Neural crest cell (in vitro differentiated cells): ENCODE results near the gene NIM1K. TPM values are rescaled to one million over a fixed set of nuclear protein-coding genes. Genes with fewer than 3 reads are reported as not detected.

Experiments used
- DNase-seq: peaks from one replicate; pipeline ENCODE4 v3.0.0; 2021; ENCODE audit warnings: low read depth, mixed read lengths, low spot score
- H3K27ac Mint-ChIP-seq: one replicate; pipeline ENCODE4 v1.8.0; 2021; ENCODE audit warnings: mild to moderate bottlenecking, mixed read lengths; ENCODE audit not compliant: unreplicated experiment
- H3K27me3 Mint-ChIP-seq: 2 replicates; pipeline ENCODE4 v1.8.0; 2021; ENCODE audit warnings: low read depth, mild to moderate bottlenecking, mixed read lengths
- H3K36me3 Mint-ChIP-seq: 2 replicates; pipeline ENCODE4 v1.8.0; 2021; ENCODE audit warnings: low read depth, mild to moderate bottlenecking, mixed read lengths
- H3K4me1 Mint-ChIP-seq: 2 replicates; pipeline ENCODE4 v1.8.0; 2021; ENCODE audit warnings: mixed read lengths
- H3K4me3 Mint-ChIP-seq: one replicate; pipeline ENCODE4 v1.8.0; 2021; ENCODE audit warnings: mild to moderate bottlenecking, mixed read lengths
- H3K9me3 Mint-ChIP-seq: 2 replicates; pipeline ENCODE4 v1.8.0; 2021; ENCODE audit warnings: mixed read lengths
- CTCF ChIP-seq: fragments of 200-600 bp; sonication (generic); conservative IDR thresholded peaks from 2 replicates; pipeline ENCODE4 v1.5.0; 2021; ENCODE audit warnings: antibody characterized with exemption, mild to moderate bottlenecking
- long read RNA-seq: library from polyadenylated mRNA; unstranded; transcript quantifications from one replicate; pipeline ENCODE4 v2.0.0, GENCODE V29; 2020
- total RNA-seq: library from RNA; stranded (reverse); gene quantifications from 2 replicates; pipeline ENCODE4 v1.2.1, GENCODE V29; 2021

The NIM1K gene
- 0.23 and 0.30 TPM in 2 replicates for total RNA-seq
- long read RNA-seq = 0 reads

- no peak within 1 kb of the TSS for H3K27ac Mint-ChIP-seq
Observed at GRCh38 chr5:43191740-43192557, at the start of gene NIM1K. TSS of gene NIM1K (plus strand) at chr5:43192225. CDS start at chr5:43245776, 53,551 bp downstream.

GRCh38 chr5:43145071-43145470, 47.0 kb upstream of the NIM1K start:
- H3K27ac Mint-ChIP-seq = no peak overlapping the region
- peaks cover 11% of the 10 kb centered on the region for H3K36me3 Mint-ChIP-seq
- H3K27me3 Mint-ChIP-seq = no peaks in the 10 kb centered on the region
- H3K4me1 Mint-ChIP-seq = no peaks in the 10 kb centered on the region
- no peak for DNase-seq
- TF ChIP-seq CTCF = no peak
- H3K4me3 Mint-ChIP-seq = no peak overlapping the region
- no peaks in the 10 kb centered on the region for H3K9me3 Mint-ChIP-seq

More at GRCh38 chr5:43191740-43192557, at the start of gene NIM1K:
- H3K4me3 Mint-ChIP-seq = peak within 1 kb of the TSS; percentile 89
- H3K9me3 Mint-ChIP-seq = no peaks in the 10 kb centered on the region
- TF ChIP-seq CTCF = no peak
- peaks cover 2% of the 10 kb centered on the region for H3K36me3 Mint-ChIP-seq
- DNase-seq = peak; percentile 71
- H3K4me1 Mint-ChIP-seq = peaks cover 30% of the 10 kb centered on the region
- peaks cover 9% of the 10 kb centered on the region for H3K27me3 Mint-ChIP-seq

GRCh38 chr5:43146958-43147357, 45.1 kb upstream of the NIM1K start:
- no peak for TF ChIP-seq CTCF
- H3K36me3 Mint-ChIP-seq = peaks cover 11% of the 10 kb centered on the region
- no peaks in the 10 kb centered on the region for H3K9me3 Mint-ChIP-seq
- H3K27me3 Mint-ChIP-seq = no peaks in the 10 kb centered on the region
- no peak for DNase-seq
- no peak overlapping the region for H3K27ac Mint-ChIP-seq
- H3K4me1 Mint-ChIP-seq = no peaks in the 10 kb centered on the region
- H3K4me3 Mint-ChIP-seq = no peak overlapping the region

- Mint-ChIP-seq H3K27ac (no peak overlapping the region), H3K36me3 (peaks cover 10% of the 10 kb centered on the region), H3K4me1 (no peaks in the 10 kb centered on the region), H3K4me3 (no peak overlapping the region), H3K27me3 (no peaks in the 10 kb centered on the region), H3K9me3 (no peaks in the 10 kb centered on the region)
- DNase-seq = no peak
- no peak for TF ChIP-seq CTCF
Observed at GRCh38 chr5:43148417-43148816, 43.6 kb upstream of the NIM1K start.

GRCh38 chr5:43149231-43149630, 42.8 kb upstream of the NIM1K start:
- H3K27me3 Mint-ChIP-seq = no peaks in the 10 kb centered on the region
- no peak overlapping the region for H3K27ac Mint-ChIP-seq
- peaks cover 8% of the 10 kb centered on the region for H3K36me3 Mint-ChIP-seq
- H3K4me1 Mint-ChIP-seq = no peaks in the 10 kb centered on the region
- no peaks in the 10 kb centered on the region for H3K9me3 Mint-ChIP-seq
- no peak overlapping the region for H3K4me3 Mint-ChIP-seq
- DNase-seq = no peak
- no peak for TF ChIP-seq CTCF
